K562 (cell line): ENCODE measurements around the gene DOP1B. TPM values are rescaled to one million over a fixed set of nuclear protein-coding genes. Genes with fewer than 3 reads are reported as not detected.
"Not testable (repeated sequence)": the region's sequence is repeated elsewhere in the genome, so short reads cannot be mapped to it uniquely, and the experiment has no call there.

ENCODE experiments used
- ATAC-seq: fragments of 200-7000 bp; cut with Tn5 transposase; 3 replicates; pipeline ENCODE4 v1.9.1; 2020; ENCODE audit warnings: moderate library complexity
- BruUV-seq: library from RNA; stranded (reverse); fragments of 400-500 nt; replicated peaks from 2 replicates; lab custom pipeline; 2021; lab: Mats Ljungman, UMichigan
- CTCF ChIA-PET: fragments of 300-600 bp; formaldehyde crosslinking; extraction: SDS; loops from one replicate; lab custom pipeline; 2021; ENCODE audit warnings: low intra/inter-chr PET ratio; lab: Yijun Ruan, JAX
- POLR2A ChIA-PET: fragments of 300-600, 350-650 bp; sonication (Branson Sonifier 250); formaldehyde crosslinking; extraction: SDS; loops from one replicate; lab custom pipeline; 2021; ENCODE audit warnings: antibody characterized with exemption, inconsistent platforms; lab: Yijun Ruan, JAX
- DNase-seq, 4 experiments: peaks; one replicate each; pipeline versions ENCODE4 v3.0.0 to v3.0.0-alpha.2; 2011 to 2018; ENCODE audit warnings: low spot score in 3 of 4, mixed read lengths in 3 of 4; ENCODE audit errors: extremely low read depth in 1 of 4
- FAIRE-seq: peaks from 2 replicates; lab custom pipeline; 2011; peaks lifted over from hg19 to GRCh38; lab: Jason Lieb, UNC
- H2AFZ ChIP-seq: 2 replicates; pipeline ENCODE4 v1.6.0; 2011; ENCODE audit warnings: low read depth, low read length, control low read depth, inconsistent platforms
- H3K27ac ChIP-seq: fragments of 200-600 bp; 3 replicates; pipeline ENCODE4 v1.8.0; 2011; ENCODE audit warnings: low read depth, mild to moderate bottlenecking, control low read depth, inconsistent platforms, low read length, moderate library complexity, mixed read lengths; ENCODE audit errors: extremely low read depth
- H3K27me3 ChIP-seq, 2 experiments: fragments of 300-600 bp in 1 of 2; 2 replicates in 1 of 2; 3 replicates in 1 of 2; pipeline versions ENCODE4 v1.6.0 to v1.8.0; 2011; ENCODE audit warnings: inconsistent platforms in 2 of 2, low read length in 2 of 2, mild to moderate bottlenecking in 1 of 2, mixed read lengths in 1 of 2, moderate library complexity in 1 of 2; ENCODE audit not compliant: control insufficient read depth in 2 of 2, insufficient read depth in 2 of 2
- H3K36me3 ChIP-seq: fragments of 300-600 bp; 3 replicates; pipeline ENCODE4 v1.8.0; 2011; ENCODE audit warnings: mild to moderate bottlenecking, low read length, inconsistent platforms; ENCODE audit not compliant: control insufficient read depth, insufficient read depth
- H3K4me1 ChIP-seq, 2 experiments: fragments of 200-600 bp in 1 of 2; replicated peaks in 1 of 2; 2 replicates in 1 of 2; 3 replicates in 1 of 2; pipeline versions ENCODE4 v1.5.1 to v1.8.0; 2011; ENCODE audit warnings: inconsistent platforms in 2 of 2, low read length in 2 of 2, mild to moderate bottlenecking in 1 of 2, mixed read lengths in 1 of 2, moderate library complexity in 1 of 2; ENCODE audit not compliant: control insufficient read depth in 2 of 2, insufficient read depth in 2 of 2
- H3K4me2 ChIP-seq: 2 replicates; pipeline ENCODE4 v1.6.1; 2011; ENCODE audit warnings: low read length, control low read depth, inconsistent platforms, mixed read lengths; ENCODE audit not compliant: insufficient read depth
- H3K4me3 ChIP-seq: fragments of 200-600 bp; sonication (generic), shearing (Covaris generic); 2 replicates; pipeline ENCODE4 v1.5.1; 2016; ENCODE audit warnings: control low read depth, inconsistent platforms
- H3K79me2 ChIP-seq: fragments of 200-600 bp; 3 replicates; pipeline ENCODE4 v1.8.0; 2011; ENCODE audit warnings: low read length, inconsistent platforms; ENCODE audit not compliant: control insufficient read depth, insufficient read depth
- H3K9ac ChIP-seq, 2 experiments: 2 replicates each; pipeline versions ENCODE4 v1.6.0 to v1.6.1; 2011; ENCODE audit warnings: low read depth in 2 of 2, low read length in 2 of 2, control low read depth in 1 of 2, inconsistent platforms in 1 of 2, mild to moderate bottlenecking in 1 of 2, mixed read lengths in 1 of 2; ENCODE audit not compliant: insufficient read depth in 1 of 2
- H3K9me1 ChIP-seq: one replicate; pipeline ENCODE4 v1.6.0; 2011; ENCODE audit warnings: inconsistent platforms, mild to moderate bottlenecking, low read length, moderate library complexity; ENCODE audit not compliant: control insufficient read depth, insufficient read depth
- H3K9me3 ChIP-seq: replicated peaks from 2 replicates; pipeline ENCODE4 v1.5.1; 2011; ENCODE audit warnings: low read depth, low read length, inconsistent platforms; ENCODE audit not compliant: control insufficient read depth, insufficient read depth
- H4K20me1 ChIP-seq: replicated peaks from 2 replicates; pipeline ENCODE4 v1.6.1; 2011; ENCODE audit warnings: low read length, inconsistent platforms, mixed read lengths; ENCODE audit not compliant: control insufficient read depth, insufficient read depth
- CTCFL ChIP-seq: IDR thresholded peaks from 2 replicates; pipeline ENCODE4 v1.6.1; 2011; ENCODE audit warnings: borderline replicate concordance, low read depth, mild to moderate bottlenecking, moderate library complexity, low read length; ENCODE audit not compliant: insufficient read depth, poor library complexity, severe bottlenecking
- GABPB1 ChIP-seq: sonication (generic); formaldehyde crosslinking; IDR thresholded peaks from 2 replicates; pipeline ENCODE4 v1.8.0; 2022; ENCODE audit warnings: mild to moderate bottlenecking, missing genetic modification reagents
- ZNF57 ChIP-seq: fragments of 450-650 bp; formaldehyde crosslinking; IDR thresholded peaks from 2 replicates; pipeline ENCODE4 v1.4.0; 2020; ENCODE audit warnings: mild to moderate bottlenecking, moderate library complexity
- WGBS: fragments of 100-300 bp; shearing (Covaris generic); methylation state at CpG from one replicate; pipeline ENCODE4 v1.1.6; 2016; ENCODE audit warnings: low coverage, mixed read lengths; ENCODE audit not compliant: insufficient coverage; ENCODE audit errors: missing lambda C conversion rate; 5-methylcytosine and 5-hydroxymethylcytosine counted together
- in situ Hi-C: fragments of 300-500 bp; cut with MboI; formaldehyde crosslinking; loops from 4 replicates; pipeline ENCODE4 v1.15.0; 2018; ENCODE audit warnings: inconsistent platforms, mixed read lengths
- intact Hi-C: fragments of 100-400 bp; cut with micrococcal nuclease; formaldehyde crosslinking; loops from 2 replicates; pipeline ENCODE4 v1.14.2; 2022
- polyA plus RNA-seq, 8 experiments: library from polyadenylated mRNA; depleted of rRNA in 4 of 8; stranded (reverse) in 5 of 8; unstranded in 3 of 8; fragments of >200 nt; fragmentation: Nextera tagmentation in 2 of 8; fragmentation: Illumina TruSeq in 1 of 8; extraction: Ambion mirVana in 2 of 8; extraction: Trizol in 1 of 8; gene quantifications; 2 replicates each; pipeline versions ENCODE4 v1.2.1 to v1.2.3, GENCODE V29; 2011 to 2014; ENCODE audit warnings: inconsistent platforms in 1 of 8, missing spikeins in 1 of 8
- total RNA-seq, 7 experiments: library from RNA; depleted of rRNA in 6 of 7; stranded (reverse); fragments of >200 nt in 6 of 7; fragmentation: Illumina TruSeq in 2 of 7; extraction: Trizol in 2 of 7; gene quantifications; 2 replicates each; pipeline versions ENCODE4 v1.2.1 to v1.2.3, GENCODE V29; 2011 to 2021; ENCODE audit warnings: low replicate concordance in 1 of 7

Gene DOP1B
- total and polyA plus RNA-seq, 9 of the 15 experiments (the other 6 are each of a cell fraction or from before 2014, with no cell fraction given), result 0.04 to 2.2 (median 0.68) TPM

GRCh38 chr21:36135391-36136102 is 21.1 kb upstream of the DOP1B start:
- H4K20me1 ChIP-seq, result no peaks in the 10 kb centered on the region
- intact Hi-C loops (no loop called here), in situ Hi-C loops (no loop called here)
- no peak for FAIRE-seq
- DNase-seq, result peak in 2 of 4 experiments; percentile 25 to 27
- no peaks in the 10 kb centered on the region for H3K9me3 ChIP-seq
- ChIA-PET POLR2A (no interaction called here), CTCF (no interaction called here)
- BruUV-seq, result no TSS peak
- H3K9ac ChIP-seq, result no peak overlapping the region; a peak in 1 of 4 replicates
- TF ChIP-seq GABPB1 (CRISPR knock-in tag) (0 out of 2 replicates have a peak, but pooled peaks have one; percentile 9), ZNF57 (0 out of 2 replicates have a peak, but pooled peaks have one; percentile 16), CTCFL (no peak)
- peaks cover 31 to 55% of the 10 kb centered on the region in 2 experiments for H3K27me3 ChIP-seq
- no peak overlapping the region for H3K4me2 ChIP-seq
- peak; percentile 57 for ATAC-seq
- no peaks in the 10 kb centered on the region for H3K36me3 ChIP-seq
- peaks cover 0 to 12% of the 10 kb centered on the region in 2 experiments; a peak in 2 of 5 replicates for H3K4me1 ChIP-seq
- H3K27ac ChIP-seq, result no peak overlapping the region
- no peaks in the 10 kb centered on the region for H3K9me1 ChIP-seq
- no peak overlapping the region for H3K4me3 ChIP-seq
- WGBS, result 15% methylated on average over 56 of the region's 60 CpGs
- no peak overlapping the region for H2AFZ ChIP-seq
- H3K79me2 ChIP-seq, result no peaks in the 10 kb centered on the region

DNA sequence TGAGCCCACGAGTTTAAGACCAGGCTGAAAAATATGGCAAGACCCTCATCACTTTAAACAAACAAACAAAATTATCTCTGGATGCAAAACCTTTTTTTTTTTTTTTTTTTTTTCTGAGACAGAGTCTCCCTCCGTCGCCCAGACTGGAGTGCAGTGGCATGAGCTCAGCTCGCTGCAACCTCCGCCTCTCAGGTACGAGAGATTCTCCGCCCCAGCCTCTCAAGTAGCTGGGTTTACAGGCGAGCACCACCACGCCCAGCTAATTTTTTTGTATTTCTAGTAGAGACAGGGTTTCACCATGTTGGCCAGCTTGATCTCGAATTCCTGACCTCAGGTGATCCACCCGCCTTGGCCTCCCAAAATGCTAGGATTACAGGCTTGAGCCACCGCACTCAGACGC is 16.8 kb upstream of the DOP1B start:
- not testable (repeated sequence) for H4K20me1 ChIP-seq, H3K36me3 ChIP-seq, H3K4me3 ChIP-seq, H3K4me2 ChIP-seq, FAIRE-seq, H2AFZ ChIP-seq, H3K79me2 ChIP-seq, BruUV-seq, H3K9ac ChIP-seq, H3K27ac ChIP-seq, ATAC-seq, H3K9me3 ChIP-seq, H3K4me1 ChIP-seq, DNase-seq, H3K9me1 ChIP-seq
- H3K27me3 ChIP-seq, result peaks cover 21 to 51% of the 10 kb centered on the region in 2 experiments
- 1% methylated on average over 13 of the region's 13 CpGs for WGBS
- in situ Hi-C loops, result loop anchor here (10.0 kb wide), 1 partner anchor 785 kb away; no protein-coding TSS in a partner anchor
- ChIA-PET POLR2A (interaction anchor here (0.6 to 0.9 kb wide), 2 partner anchors 9 to 70 kb away, joined by 3 to 5 read pairs; no protein-coding TSS in a partner anchor), CTCF (interaction anchor here (2.4 kb wide), 1 partner anchor 69 kb away, joined by 31 read pairs; no protein-coding TSS in a partner anchor)
- intact Hi-C loops, result loop anchor here (5.0 kb wide), 2 partner anchors 248 to 448 kb away; partner anchors contain the start of gene CHAF1B
